Calu3 (cell line): ENCODE results near the gene MRPL21. TPM values are rescaled to one million over a fixed set of nuclear protein-coding genes. Genes with fewer than 3 reads are reported as not detected.

Experiments
- BruUV-seq: library from RNA; stranded (reverse); fragments of 400-500 nt; replicated peaks from 2 replicates; lab custom pipeline; 2021; lab: Mats Ljungman, UMichigan
- CTCF ChIA-PET: fragments of 300-600 bp; sonication (Branson Sonifier 250); formaldehyde crosslinking; loops from one replicate; lab custom pipeline; 2022; ENCODE audit warnings: antibody characterized with exemption; lab: Charles Lee
- DNase-seq: peaks from one replicate; pipeline ENCODE4 v3.0.0; 2022
- H3K27ac Mint-ChIP-seq: one replicate; pipeline ENCODE4 v1.8.0; 2022; ENCODE audit warnings: mixed read lengths; ENCODE audit not compliant: unreplicated experiment
- H3K27me3 Mint-ChIP-seq: one replicate; pipeline ENCODE4 v1.8.0; 2022; ENCODE audit warnings: mixed read lengths; ENCODE audit not compliant: unreplicated experiment
- H3K36me3 Mint-ChIP-seq: one replicate; pipeline ENCODE4 v1.8.0; 2022; ENCODE audit warnings: mild to moderate bottlenecking, moderate library complexity, mixed read lengths; ENCODE audit not compliant: insufficient read depth, unreplicated experiment
- H3K4me1 Mint-ChIP-seq: one replicate; pipeline ENCODE4 v1.8.0; 2022; ENCODE audit warnings: mild to moderate bottlenecking, low read depth, mixed read lengths; ENCODE audit not compliant: unreplicated experiment
- H3K4me3 Mint-ChIP-seq: one replicate; pipeline ENCODE4 v1.8.0; 2022; ENCODE audit warnings: mild to moderate bottlenecking, low read depth, moderate library complexity, mixed read lengths; ENCODE audit not compliant: unreplicated experiment
- H3K9me3 Mint-ChIP-seq: one replicate; pipeline ENCODE4 v1.8.0; 2022; ENCODE audit warnings: low read depth, mixed read lengths; ENCODE audit not compliant: unreplicated experiment
- intact Hi-C: fragments of 100-400 bp; cut with micrococcal nuclease; formaldehyde crosslinking; loops from one replicate; pipeline ENCODE4 v1.10.0; 2022; ENCODE audit not compliant: unreplicated experiment
- total RNA-seq: library from RNA; stranded (reverse); gene quantifications from 2 replicates; pipeline ENCODE4 v1.2.3, GENCODE V29; 2022
- TF ChIP-seq, protein P1 (sequence below): fragments of 200-600 bp; IDR thresholded peaks from one replicate; pipeline ENCODE4 v1.8.0; 2022; ENCODE audit warnings: antibody characterized with exemption; ENCODE audit not compliant: unreplicated experiment

Gene MRPL21
- total RNA-seq, 1 experiment from 2014 or later = 79.7 TPM

DNA sequence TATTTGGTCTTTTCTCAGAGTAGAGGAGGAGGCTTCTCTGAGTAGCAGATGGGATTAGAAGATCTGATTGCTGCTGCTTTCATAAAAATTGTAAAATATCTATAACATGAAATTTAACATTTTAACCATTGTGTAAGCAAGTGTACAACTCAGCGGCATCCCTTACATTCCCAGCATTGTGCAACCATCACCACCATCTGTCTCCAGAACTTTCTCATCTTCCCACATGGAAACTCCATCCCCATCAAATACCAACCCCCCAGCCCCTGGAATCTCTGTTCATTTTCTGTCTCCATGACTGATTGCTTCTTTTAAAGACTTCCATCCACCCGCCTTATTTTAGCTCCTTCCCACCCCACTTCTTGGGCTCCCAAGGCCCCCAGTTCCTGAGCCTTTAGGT is 44.9 kb upstream of the MRPL21 start:
- no TSS peak for BruUV-seq
- Mint-ChIP-seq H3K36me3 (no peaks in the 10 kb centered on the region), H3K27me3 (no peaks in the 10 kb centered on the region), H3K4me3 (no peak overlapping the region), H3K9me3 (no peaks in the 10 kb centered on the region), H3K4me1 (no peaks in the 10 kb centered on the region), H3K27ac (no peak overlapping the region)
- no peak for DNase-seq
- intact Hi-C loops = no loop called here
- CTCF ChIA-PET = no interaction called here
- TF ChIP-seq, protein P1, sequence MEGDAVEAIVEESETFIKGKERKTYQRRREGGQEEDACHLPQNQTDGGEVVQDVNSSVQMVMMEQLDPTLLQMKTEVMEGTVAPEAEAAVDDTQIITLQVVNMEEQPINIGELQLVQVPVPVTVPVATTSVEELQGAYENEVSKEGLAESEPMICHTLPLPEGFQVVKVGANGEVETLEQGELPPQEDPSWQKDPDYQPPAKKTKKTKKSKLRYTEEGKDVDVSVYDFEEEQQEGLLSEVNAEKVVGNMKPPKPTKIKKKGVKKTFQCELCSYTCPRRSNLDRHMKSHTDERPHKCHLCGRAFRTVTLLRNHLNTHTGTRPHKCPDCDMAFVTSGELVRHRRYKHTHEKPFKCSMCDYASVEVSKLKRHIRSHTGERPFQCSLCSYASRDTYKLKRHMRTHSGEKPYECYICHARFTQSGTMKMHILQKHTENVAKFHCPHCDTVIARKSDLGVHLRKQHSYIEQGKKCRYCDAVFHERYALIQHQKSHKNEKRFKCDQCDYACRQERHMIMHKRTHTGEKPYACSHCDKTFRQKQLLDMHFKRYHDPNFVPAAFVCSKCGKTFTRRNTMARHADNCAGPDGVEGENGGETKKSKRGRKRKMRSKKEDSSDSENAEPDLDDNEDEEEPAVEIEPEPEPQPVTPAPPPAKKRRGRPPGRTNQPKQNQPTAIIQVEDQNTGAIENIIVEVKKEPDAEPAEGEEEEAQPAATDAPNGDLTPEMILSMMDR = no peak

DNA sequence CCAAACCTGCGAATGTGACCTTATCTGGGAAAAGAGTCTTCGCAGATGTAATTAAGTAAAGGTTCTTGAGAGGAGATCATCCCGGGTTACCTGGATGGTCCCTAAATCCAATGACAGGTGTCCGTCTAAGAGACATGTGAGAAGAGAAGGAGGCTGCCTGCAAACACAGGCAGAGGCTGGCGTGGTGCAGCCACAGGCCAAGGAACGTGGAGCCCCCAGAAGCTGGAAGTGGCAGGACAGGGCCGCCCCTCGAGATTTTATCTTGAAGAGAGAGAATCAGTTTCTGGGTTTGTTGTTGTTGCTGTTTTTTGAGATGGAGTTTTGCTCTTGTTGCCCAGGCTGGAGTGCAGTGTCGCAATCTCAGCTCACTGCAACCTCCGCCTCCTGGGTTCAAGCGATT is 43.5 kb upstream of the MRPL21 start:
- H3K27me3 Mint-ChIP-seq = no peaks in the 10 kb centered on the region

DNA sequence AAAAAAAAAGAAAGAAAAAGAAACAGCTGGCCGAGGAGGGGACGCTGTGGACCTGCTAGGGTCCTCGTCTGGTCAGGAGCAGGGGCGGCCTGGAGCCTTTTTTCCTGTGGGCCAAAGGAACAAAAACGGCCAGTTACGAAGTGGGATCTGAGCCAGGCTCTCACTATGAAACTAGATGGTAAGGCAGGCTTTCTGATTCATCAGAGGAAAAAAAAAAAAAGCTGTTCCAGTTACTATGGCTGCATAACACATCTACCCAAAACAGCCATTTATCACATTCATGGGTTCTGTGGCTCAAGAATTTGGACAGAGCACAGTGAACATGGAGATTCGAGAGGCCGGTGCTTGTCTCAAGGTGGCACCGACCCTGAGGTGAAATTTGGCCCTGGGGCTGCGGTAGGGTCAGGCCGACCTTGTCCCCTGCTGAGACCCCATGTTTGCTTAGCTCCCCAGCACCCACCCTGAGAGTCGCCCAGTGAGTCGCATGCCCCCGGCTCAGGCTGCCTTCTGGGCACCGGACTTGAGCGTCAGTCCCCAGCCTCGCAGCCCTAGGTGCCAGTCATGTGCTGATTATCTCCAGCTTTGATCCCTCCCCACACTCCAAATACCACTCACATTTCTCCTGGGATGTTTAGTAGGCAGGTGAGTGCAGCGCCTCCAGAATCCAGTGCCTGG is 42.9 kb upstream of the MRPL21 start:
- no peaks in the 10 kb centered on the region for H3K27me3 Mint-ChIP-seq
- no peaks in the 10 kb centered on the region for H3K4me1 Mint-ChIP-seq
- BruUV-seq = no TSS peak
- no peak overlapping the region for H3K27ac Mint-ChIP-seq
- H3K4me3 Mint-ChIP-seq = no peak overlapping the region
- no peaks in the 10 kb centered on the region for H3K9me3 Mint-ChIP-seq
- intact Hi-C loops = no loop called here
- peaks cover 5% of the 10 kb centered on the region for H3K36me3 Mint-ChIP-seq
- no peak for DNase-seq
- TF ChIP-seq, protein P1 = no peak
- CTCF ChIA-PET = interaction anchor here (0.6 kb wide), 1 partner anchor 9 kb away, joined by 3 read pairs; no protein-coding TSS in a partner anchor

More for the DNA sequence above, 43.5 kb upstream of the MRPL21 start:
- Mint-ChIP-seq H3K27ac (no peak overlapping the region), H3K36me3 (peaks cover 5% of the 10 kb centered on the region), H3K4me1 (no peaks in the 10 kb centered on the region), H3K9me3 (no peaks in the 10 kb centered on the region), H3K4me3 (no peak overlapping the region)
- DNase-seq = no peak
- TF ChIP-seq, protein P1 = no peak
- CTCF ChIA-PET = no interaction called here
- intact Hi-C loops = no loop called here
- no TSS peak for BruUV-seq

DNA sequence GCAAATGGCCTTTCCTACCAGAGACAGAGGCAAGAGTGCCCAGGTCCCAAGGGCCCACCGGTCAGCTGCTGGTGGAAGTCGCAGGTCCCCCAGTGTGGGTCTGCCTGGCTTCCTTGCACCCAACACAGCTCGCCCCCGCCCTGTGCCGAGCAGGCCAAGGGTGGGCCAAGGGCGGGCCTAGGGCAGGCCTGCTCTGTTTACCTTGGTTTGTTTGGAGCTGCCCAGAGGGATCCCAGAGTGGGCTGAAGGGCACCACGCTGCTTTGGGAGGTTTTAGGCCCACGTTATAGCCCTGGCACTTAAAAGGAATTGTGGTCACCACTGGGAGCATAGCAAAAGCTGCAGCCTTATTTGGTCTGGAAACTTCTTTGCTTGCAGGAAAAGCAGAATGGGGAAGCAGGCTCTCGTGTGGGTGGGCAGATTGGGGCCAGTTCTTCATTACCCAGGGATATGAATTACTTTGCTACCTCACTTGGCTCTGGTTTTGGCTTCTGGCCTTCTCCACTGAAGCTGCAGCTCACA is 39.2 kb upstream of the MRPL21 start:
- TF ChIP-seq, protein P1 = no peak
- no peak overlapping the region for H3K4me3 Mint-ChIP-seq
- peaks cover 5% of the 10 kb centered on the region for H3K36me3 Mint-ChIP-seq
- no TSS peak for BruUV-seq
- CTCF ChIA-PET = no interaction called here
- H3K9me3 Mint-ChIP-seq = no peaks in the 10 kb centered on the region
- no peak overlapping the region for H3K27ac Mint-ChIP-seq
- no peaks in the 10 kb centered on the region for H3K4me1 Mint-ChIP-seq
- intact Hi-C loops = no loop called here
- DNase-seq = no peak
- H3K27me3 Mint-ChIP-seq = no peaks in the 10 kb centered on the region
